Neutrophil (primary cell): Measurements from ENCODE around the gene SERPINA7.

Source experiments
- H3K27ac ChIP-seq: fragments of 200-600 bp; sonication (generic); 2 replicates; pipeline ENCODE4 v1.5.1; 2016; ENCODE audit warnings: mild to moderate bottlenecking, moderate library complexity
- H3K27me3 ChIP-seq: fragments of 200-600 bp; sonication (generic); 2 replicates; pipeline ENCODE4 v1.6.0; 2016; ENCODE audit warnings: mild to moderate bottlenecking
- H3K36me3 ChIP-seq: fragments of 200-600 bp; sonication (generic); 2 replicates; pipeline ENCODE4 v1.5.1; 2017
- H3K4me1 ChIP-seq, 2 experiments: fragments of 200-600 bp in 1 of 2; sonication (generic) in 1 of 2; 1 replicate in 1 of 2; 2 replicates in 1 of 2; pipeline versions ENCODE4 v1.5.1 to v1.6.1; 2013 to 2016; ENCODE audit warnings: low read depth in 1 of 2, low read length in 1 of 2, mild to moderate bottlenecking in 1 of 2, moderate library complexity in 1 of 2; ENCODE audit not compliant: control insufficient read depth in 1 of 2, insufficient read depth in 1 of 2
- H3K4me3 ChIP-seq, 2 experiments: fragments of 200-600 bp in 1 of 2; sonication (generic) in 1 of 2; 1 replicate in 1 of 2; 2 replicates in 1 of 2; pipeline ENCODE4 v1.5.1; 2013 to 2016; ENCODE audit warnings: low read depth in 1 of 2, low read length in 1 of 2, mild to moderate bottlenecking in 1 of 2, moderate library complexity in 1 of 2
- H3K9me3 ChIP-seq: fragments of 200-600 bp; sonication (generic); 2 replicates; pipeline ENCODE4 v1.5.1; 2016
- CTCF ChIP-seq: fragments of 200-600 bp; sonication (generic); IDR thresholded peaks from 2 replicates; pipeline ENCODE4 v1.5.1; 2016; ENCODE audit warnings: antibody characterized with exemption

Gene SERPINA7

GRCh38 chrX:106039920-106040319 lies 1.4 kb upstream of the SERPINA7 start:
- Histone ChIP-seq H3K9me3 (no peaks in the 10 kb centered on the region), H3K27ac (no peak overlapping the region), H3K27me3 (no peaks in the 10 kb centered on the region), H3K36me3 (no peaks in the 10 kb centered on the region), H3K4me3 (no peak overlapping the region), H3K4me1 (no peaks in the 10 kb centered on the region)
- TF ChIP-seq CTCF, result no peak

- Histone ChIP-seq H3K36me3 (no peaks in the 10 kb centered on the region), H3K9me3 (no peaks in the 10 kb centered on the region), H3K4me1 (no peaks in the 10 kb centered on the region), H3K27ac (no peak overlapping the region), H3K4me3 (no peak overlapping the region), H3K27me3 (no peaks in the 10 kb centered on the region)
- TF ChIP-seq CTCF, result no peak
Measured at GRCh38 chrX:106037835-106038473, 573 bp downstream of the SERPINA7 start.

- Histone ChIP-seq H3K9me3 (no peaks in the 10 kb centered on the region), H3K36me3 (no peaks in the 10 kb centered on the region), H3K4me3 (no peak overlapping the region), H3K27me3 (no peaks in the 10 kb centered on the region), H3K4me1 (no peaks in the 10 kb centered on the region), H3K27ac (no peak overlapping the region)
- no peak for TF ChIP-seq CTCF
Measured at GRCh38 chrX:106036716-106037115, 1.8 kb downstream of the SERPINA7 start.

GRCh38 chrX:106035064-106035463 lies 3.5 kb downstream of the SERPINA7 start:
- no peak for TF ChIP-seq CTCF
- H3K36me3 ChIP-seq, result no peaks in the 10 kb centered on the region

GRCh38 chrX:106023947-106024346 lies 14.6 kb downstream of the SERPINA7 start:
- H3K9me3 ChIP-seq, result no peaks in the 10 kb centered on the region

More at GRCh38 chrX:106035064-106035463, 3.5 kb downstream of the SERPINA7 start:
- H3K27me3 ChIP-seq, result no peaks in the 10 kb centered on the region
- H3K27ac ChIP-seq, result no peak overlapping the region
- no peaks in the 10 kb centered on the region for H3K4me1 ChIP-seq
- no peaks in the 10 kb centered on the region for H3K9me3 ChIP-seq
- H3K4me3 ChIP-seq, result no peak overlapping the region

More at GRCh38 chrX:106023947-106024346, 14.6 kb downstream of the SERPINA7 start:
- Histone ChIP-seq H3K4me3 (no peak overlapping the region), H3K27ac (no peak overlapping the region), H3K27me3 (no peaks in the 10 kb centered on the region), H3K4me1 (no peaks in the 10 kb centered on the region), H3K36me3 (no peaks in the 10 kb centered on the region)
- TF ChIP-seq CTCF, result no peak
